Mucosa of rectum (tissue), 2 donors: ENCODE results near the gene IDUA.
"Not testable (repeated sequence)": the region's sequence is repeated elsewhere in the genome, so short reads cannot be mapped to it uniquely, and the experiment has no call there.

ENCODE experiments used
- H3K27ac ChIP-seq, 2 donors: one replicate each; pipeline ENCODE4 v1.7.0; 2013; ENCODE audit warnings: inconsistent platforms in 2 of 2, low read depth in 2 of 2, low read length in 2 of 2
- H3K27me3 ChIP-seq, 2 donors: one replicate each; pipeline ENCODE4 v1.7.0; 2013; ENCODE audit warnings: low read length in 2 of 2; ENCODE audit not compliant: control insufficient read depth in 2 of 2, insufficient read depth in 2 of 2
- H3K36me3 ChIP-seq, 2 donors: one replicate each; pipeline ENCODE4 v1.7.0; 2013; ENCODE audit warnings: low read length in 2 of 2; ENCODE audit not compliant: control insufficient read depth in 2 of 2, insufficient read depth in 2 of 2
- H3K4me1 ChIP-seq, 2 donors: one replicate each; pipeline ENCODE4 v1.7.0; 2013; ENCODE audit warnings: low read length in 2 of 2, mild to moderate bottlenecking in 1 of 2; ENCODE audit not compliant: control insufficient read depth in 2 of 2, insufficient read depth in 2 of 2
- H3K4me3 ChIP-seq, 2 donors: one replicate each; pipeline ENCODE4 v1.7.0; 2013; ENCODE audit warnings: low read length in 2 of 2
- H3K9ac ChIP-seq, 2 donors: one replicate each; pipeline ENCODE4 v1.7.0; 2013; ENCODE audit warnings: low read length in 2 of 2, low read depth in 1 of 2, mild to moderate bottlenecking in 1 of 2
- H3K9me3 ChIP-seq, 2 donors: one replicate each; pipeline ENCODE4 v1.7.0; 2013; ENCODE audit warnings: low read length in 2 of 2; ENCODE audit not compliant: control insufficient read depth in 2 of 2
- donor health status: healthy.
- donor health status: Normal muscosa, but diverticular disease.

The IDUA gene

GRCh38 chr4:1042352-1043055 is 55.7 kb downstream of the IDUA start:
- H3K4me3 ChIP-seq = no peak overlapping the region
- H3K4me1 ChIP-seq = peaks cover 19 to 35% of the 10 kb centered on the region in 2 donors
- no peaks in the 10 kb centered on the region for H3K9me3 ChIP-seq
- H3K27ac ChIP-seq = no peak overlapping the region
- no peaks in the 10 kb centered on the region for H3K36me3 ChIP-seq
- no peak overlapping the region for H3K9ac ChIP-seq
- peaks cover 9 to 25% of the 10 kb centered on the region in 2 donors for H3K27me3 ChIP-seq

DNA sequence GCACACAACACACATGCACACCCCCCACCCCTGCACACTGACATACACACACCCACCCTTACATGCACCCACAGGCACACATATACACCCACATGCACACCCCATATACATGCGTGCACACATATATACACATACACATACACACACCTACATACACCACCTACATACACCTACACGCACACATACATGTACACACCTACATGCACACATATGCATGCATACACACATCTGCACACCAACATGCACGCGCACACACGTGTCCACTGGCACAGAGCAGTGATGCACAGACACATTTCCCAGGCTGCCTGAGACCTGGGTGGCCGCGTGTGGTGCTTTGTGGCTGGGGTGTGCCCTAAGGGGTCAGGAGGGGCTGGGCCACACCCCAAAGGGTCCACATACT is 56.3 kb downstream of the IDUA start:
- peaks cover 9 to 25% of the 10 kb centered on the region in 2 donors for H3K27me3 ChIP-seq
- H3K9me3 ChIP-seq = no peaks in the 10 kb centered on the region
- no peaks in the 10 kb centered on the region for H3K36me3 ChIP-seq

DNA sequence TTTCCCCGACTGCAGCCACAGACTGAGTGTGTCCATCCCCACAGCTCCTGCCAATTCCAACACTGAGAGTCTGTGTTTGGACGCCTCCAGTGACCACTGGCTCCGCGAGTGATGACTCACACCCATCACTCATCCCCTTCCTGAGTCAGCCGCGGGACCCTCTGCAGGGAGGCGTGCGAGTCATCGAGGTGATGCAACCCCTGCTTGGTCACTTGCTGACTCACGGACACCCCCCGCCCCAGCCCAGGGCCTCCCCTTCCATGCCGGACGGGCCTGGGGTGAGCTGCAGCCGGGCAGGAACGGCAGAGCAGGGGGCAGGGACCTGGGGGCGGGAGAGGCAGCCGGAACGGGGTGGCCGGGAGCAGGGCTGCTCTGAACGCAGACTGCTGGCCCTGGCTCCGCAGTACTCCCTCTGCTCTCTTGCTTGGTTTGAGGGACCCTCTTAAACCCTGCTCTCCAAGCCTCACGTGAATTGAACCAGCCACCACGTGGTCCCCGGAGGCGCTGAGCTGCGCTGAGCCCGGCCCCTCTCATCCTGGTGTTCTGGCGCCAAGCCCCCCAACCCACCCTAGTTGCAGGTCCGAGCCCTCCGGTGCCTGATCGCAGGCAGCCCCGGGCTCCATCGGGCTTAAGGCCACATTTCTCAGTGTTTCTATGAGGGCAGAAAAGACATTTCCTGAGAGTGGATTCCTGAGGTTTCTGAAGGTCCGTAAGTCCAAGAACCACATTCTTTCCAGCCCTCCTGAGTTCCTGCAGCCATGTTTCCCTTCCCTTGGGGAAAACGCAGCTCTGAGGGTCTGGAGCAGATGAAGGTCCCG is 57.0 kb downstream of the IDUA start:
- peaks cover 21 to 40% of the 10 kb centered on the region in 2 donors for H3K4me1 ChIP-seq
- peak overlapping the region in 1 of 2 donors; percentile 6 for H3K27ac ChIP-seq
- peaks cover 9 to 25% of the 10 kb centered on the region in 2 donors for H3K27me3 ChIP-seq
- H3K4me3 ChIP-seq = no peak overlapping the region
- no peak overlapping the region for H3K9ac ChIP-seq
- no peaks in the 10 kb centered on the region for H3K9me3 ChIP-seq
- no peaks in the 10 kb centered on the region for H3K36me3 ChIP-seq

More for the DNA sequence above, 56.3 kb downstream of the IDUA start:
- Histone ChIP-seq H3K27ac (no peak overlapping the region), H3K9ac (no peak overlapping the region), H3K4me1 (peaks cover 21 to 40% of the 10 kb centered on the region in 2 donors), H3K4me3 (no peak overlapping the region)

- Histone ChIP-seq H3K4me3 (no peak overlapping the region), H3K27me3 (peaks cover 9 to 25% of the 10 kb centered on the region in 2 donors), H3K9me3 (no peaks in the 10 kb centered on the region), H3K4me1 (peaks cover 21 to 40% of the 10 kb centered on the region in 2 donors), H3K9ac (no peak overlapping the region), H3K36me3 (no peaks in the 10 kb centered on the region), H3K27ac (no peak overlapping the region)
Observed at GRCh38 chr4:1044469-1045192, 57.8 kb downstream of the IDUA start.

DNA sequence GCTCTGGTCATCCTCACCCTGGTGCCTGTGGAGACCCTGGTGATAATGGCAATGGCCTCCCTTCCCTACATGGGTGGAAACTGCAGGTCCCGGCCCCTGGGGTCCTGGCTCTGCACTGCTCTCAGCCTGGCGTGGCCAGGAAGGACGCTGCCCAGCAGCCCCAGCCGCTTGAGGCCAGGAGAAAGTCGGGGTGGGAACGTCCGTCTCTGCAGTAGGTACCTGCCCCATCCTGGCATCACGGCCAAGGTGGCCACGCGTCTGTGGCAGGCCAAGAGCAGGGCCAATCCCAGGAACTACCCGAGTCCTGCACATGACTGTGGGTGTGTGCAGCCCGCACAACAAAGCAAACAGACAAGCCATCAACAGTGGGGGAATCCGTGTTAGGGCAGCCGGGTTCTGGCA is 58.4 kb downstream of the IDUA start:
- peaks cover 9 to 25% of the 10 kb centered on the region in 2 donors for H3K27me3 ChIP-seq
- H3K4me1 ChIP-seq = peaks cover 19 to 35% of the 10 kb centered on the region in 2 donors
- H3K4me3 ChIP-seq = no peak overlapping the region
- no peak overlapping the region for H3K27ac ChIP-seq
- H3K9me3 ChIP-seq = no peaks in the 10 kb centered on the region
- no peaks in the 10 kb centered on the region for H3K36me3 ChIP-seq
- H3K9ac ChIP-seq = no peak overlapping the region

DNA sequence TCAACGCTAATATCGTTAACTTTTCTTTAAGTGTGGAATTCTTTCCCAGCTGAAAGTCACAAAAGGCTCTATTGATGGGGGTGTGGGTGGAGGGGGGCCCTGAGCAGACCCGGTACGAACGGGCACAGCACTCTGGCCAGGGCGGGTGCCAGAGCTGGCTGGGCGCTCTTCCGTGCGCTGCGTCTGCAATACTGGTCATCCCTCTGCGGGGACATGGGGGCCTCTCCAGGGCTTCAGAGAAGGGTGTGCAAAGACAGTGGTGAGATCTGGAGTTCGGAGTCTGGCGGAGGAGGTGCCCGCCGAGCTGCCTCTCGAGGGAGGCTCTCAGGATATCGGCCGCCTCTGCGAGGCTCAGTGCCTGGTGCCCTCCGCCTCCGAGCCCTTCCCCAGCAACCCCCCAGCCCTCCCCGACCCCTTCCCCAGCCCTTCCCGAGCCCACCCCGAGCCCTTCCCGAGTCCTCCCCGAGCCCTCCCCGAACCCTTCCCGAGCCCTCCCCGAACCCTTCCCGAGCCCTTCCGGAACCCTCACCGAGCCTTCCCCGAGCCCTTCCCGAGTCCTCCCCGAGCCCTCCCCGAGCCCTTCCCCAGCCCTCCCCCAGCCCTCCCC is 58.9 kb downstream of the IDUA start:
- H3K36me3 ChIP-seq = no peaks in the 10 kb centered on the region
- H3K27me3 ChIP-seq = peaks cover 9 to 25% of the 10 kb centered on the region in 2 donors
- no peaks in the 10 kb centered on the region for H3K9me3 ChIP-seq
- peaks cover 16 to 35% of the 10 kb centered on the region in 2 donors for H3K4me1 ChIP-seq
- no peak overlapping the region for H3K4me3 ChIP-seq
- H3K27ac ChIP-seq = no peak overlapping the region
- no peak overlapping the region for H3K9ac ChIP-seq

DNA sequence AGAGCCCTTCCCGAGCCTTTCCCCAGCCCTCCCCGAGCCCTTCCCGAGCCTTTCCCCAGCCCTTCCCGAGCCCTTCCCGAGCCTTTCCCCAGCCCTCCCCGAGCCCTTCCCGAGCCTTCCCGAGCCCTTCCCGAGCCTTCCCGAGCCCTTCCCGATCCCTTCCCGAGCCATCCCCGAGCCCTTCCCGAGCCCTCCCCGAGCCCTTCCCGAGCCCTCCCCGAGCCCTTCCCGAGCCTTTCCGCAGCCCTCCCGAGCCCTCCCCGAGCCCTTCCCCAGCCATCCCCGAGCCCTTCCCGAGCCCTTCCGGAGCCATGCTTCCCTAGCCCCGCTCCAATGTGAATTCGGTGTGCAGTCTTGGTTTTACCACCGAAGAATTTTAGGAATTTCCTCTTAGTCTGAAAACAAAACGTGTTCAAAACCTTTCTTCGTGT is 59.8 kb downstream of the IDUA start:
- H3K27me3 ChIP-seq = peaks cover 9 to 25% of the 10 kb centered on the region in 2 donors
- H3K4me1 ChIP-seq = peaks cover 16 to 30% of the 10 kb centered on the region in 2 donors
- H3K4me3 ChIP-seq = peak overlapping the region in 1 of 2 donors; percentile 44
- not testable (repeated sequence) for H3K27ac ChIP-seq, H3K9me3 ChIP-seq, H3K36me3 ChIP-seq
- H3K9ac ChIP-seq = peak overlapping the region in 1 of 2 donors; percentile 8

GRCh38 chr4:1047106-1047975 is 60.5 kb downstream of the IDUA start:
- H3K9ac ChIP-seq = peak overlapping the region in 1 of 2 donors; percentile 8
- peaks cover 14 to 27% of the 10 kb centered on the region in 2 donors for H3K4me1 ChIP-seq
- H3K27me3 ChIP-seq = peaks cover 9 to 29% of the 10 kb centered on the region in 2 donors
- no peaks in the 10 kb centered on the region for H3K9me3 ChIP-seq
- H3K36me3 ChIP-seq = no peaks in the 10 kb centered on the region
- no peak overlapping the region for H3K27ac ChIP-seq
- peak overlapping the region; percentile 40 to 44 for H3K4me3 ChIP-seq
